Muscle layer of duodenum (tissue), 2 donors: ENCODE data around the gene RBBP8.
"Not testable (repeated sequence)": the region's sequence is repeated elsewhere in the genome, so short reads cannot be mapped to it uniquely, and the experiment has no call there.

ENCODE experiments used
- H3K27ac ChIP-seq: one replicate; pipeline ENCODE4 v1.7.0; 2013; ENCODE audit warnings: mild to moderate bottlenecking, low read length
- H3K27me3 ChIP-seq: one replicate; pipeline ENCODE4 v1.7.0; 2013; ENCODE audit warnings: low read depth, mild to moderate bottlenecking, control low read depth, low read length
- H3K36me3 ChIP-seq, 2 donors: one replicate each; pipeline ENCODE4 v1.7.0; 2013; ENCODE audit warnings: low read length in 2 of 2, control low read depth in 1 of 2, mild to moderate bottlenecking in 1 of 2; ENCODE audit not compliant: insufficient read depth in 2 of 2, control insufficient read depth in 1 of 2
- H3K4me1 ChIP-seq, 2 donors: one replicate each; pipeline ENCODE4 v1.7.0; 2013; ENCODE audit warnings: low read length in 2 of 2, mild to moderate bottlenecking in 2 of 2, control low read depth in 1 of 2, moderate library complexity in 1 of 2; ENCODE audit not compliant: insufficient read depth in 2 of 2, control insufficient read depth in 1 of 2
- H3K4me3 ChIP-seq, 2 donors: one replicate each; pipeline ENCODE4 v1.7.0; 2013; ENCODE audit warnings: low read length in 2 of 2, low read depth in 1 of 2, mild to moderate bottlenecking in 1 of 2
- H3K9me3 ChIP-seq, 2 donors: one replicate each; pipeline ENCODE4 v1.7.0; 2013; ENCODE audit warnings: low read length in 2 of 2, control low read depth in 1 of 2, mild to moderate bottlenecking in 1 of 2; ENCODE audit not compliant: control insufficient read depth in 1 of 2
- donor health status: healthy.

RBBP8 gene

GRCh38 chr18:22933206-22933965 is at the start of gene RBBP8:
RBBP8 (plus strand) TSS chr18:22933328; CDS start chr18:22936852, 3,524 bp downstream.
- Histone ChIP-seq H3K4me3 (peak within 1 kb of the TSS; percentile 73 to 92), H3K36me3 (no peaks in the 10 kb centered on the region), H3K27me3 (no peaks in the 10 kb centered on the region), H3K27ac (peak within 1 kb of the TSS; percentile 95), H3K9me3 (no peaks in the 10 kb centered on the region), H3K4me1 (peaks cover 0 to 7% of the 10 kb centered on the region in 2 donors)

GRCh38 chr18:22883827-22884226 is 49.3 kb upstream of the RBBP8 start:
- Histone ChIP-seq H3K27ac (no peak overlapping the region), H3K9me3 (no peaks in the 10 kb centered on the region), H3K4me3 (no peak overlapping the region), H3K27me3 (no peaks in the 10 kb centered on the region), H3K36me3 (no peaks in the 10 kb centered on the region), H3K4me1 (no peaks in the 10 kb centered on the region)

- not testable (repeated sequence) for H3K36me3 ChIP-seq, H3K27me3 ChIP-seq, H3K9me3 ChIP-seq, H3K27ac ChIP-seq, H3K4me3 ChIP-seq, H3K4me1 ChIP-seq
These were observed 47.4 kb upstream of the RBBP8 start for GRCh38 chr18:22885694-22886093.

GRCh38 chr18:22899421-22899820 is 33.7 kb upstream of the RBBP8 start:
- H3K27me3 ChIP-seq, result no peaks in the 10 kb centered on the region
- no peak overlapping the region for H3K27ac ChIP-seq
- H3K36me3 ChIP-seq, result no peaks in the 10 kb centered on the region
- no peaks in the 10 kb centered on the region for H3K4me1 ChIP-seq
- no peaks in the 10 kb centered on the region for H3K9me3 ChIP-seq
- no peak overlapping the region for H3K4me3 ChIP-seq

GRCh38 chr18:22900558-22901238 is 32.4 kb upstream of the RBBP8 start:
- H3K27ac ChIP-seq, result no peak overlapping the region
- H3K4me3 ChIP-seq, result no peak overlapping the region

GRCh38 chr18:22902093-22902492 is 31.0 kb upstream of the RBBP8 start:
- Histone ChIP-seq H3K27ac (no peak overlapping the region), H3K9me3 (no peaks in the 10 kb centered on the region), H3K36me3 (no peaks in the 10 kb centered on the region), H3K4me3 (no peak overlapping the region), H3K27me3 (no peaks in the 10 kb centered on the region), H3K4me1 (no peaks in the 10 kb centered on the region)

More at GRCh38 chr18:22900558-22901238, 32.4 kb upstream of the RBBP8 start:
- H3K36me3 ChIP-seq, result no peaks in the 10 kb centered on the region
- no peaks in the 10 kb centered on the region for H3K9me3 ChIP-seq
- no peaks in the 10 kb centered on the region for H3K4me1 ChIP-seq
- H3K27me3 ChIP-seq, result no peaks in the 10 kb centered on the region

- H3K9me3 ChIP-seq, H3K27ac ChIP-seq, H3K4me1 ChIP-seq, H3K36me3 ChIP-seq, H3K27me3 ChIP-seq, H3K4me3 ChIP-seq: not testable (repeated sequence)
These were observed 29.9 kb upstream of the RBBP8 start for GRCh38 chr18:22903248-22903647.

GRCh38 chr18:22912149-22912548 is 21.0 kb upstream of the RBBP8 start:
- no peaks in the 10 kb centered on the region for H3K36me3 ChIP-seq

GRCh38 chr18:22912835-22913234 is 20.3 kb upstream of the RBBP8 start:
- no peaks in the 10 kb centered on the region for H3K9me3 ChIP-seq
- H3K4me3 ChIP-seq, result no peak overlapping the region
- no peak overlapping the region for H3K27ac ChIP-seq
- no peaks in the 10 kb centered on the region for H3K27me3 ChIP-seq
- no peaks in the 10 kb centered on the region for H3K36me3 ChIP-seq
- no peaks in the 10 kb centered on the region for H3K4me1 ChIP-seq

More at GRCh38 chr18:22912149-22912548, 21.0 kb upstream of the RBBP8 start:
- Histone ChIP-seq H3K4me3 (no peak overlapping the region), H3K9me3 (no peaks in the 10 kb centered on the region), H3K27ac (no peak overlapping the region), H3K4me1 (no peaks in the 10 kb centered on the region), H3K27me3 (no peaks in the 10 kb centered on the region)

- Histone ChIP-seq H3K27me3 (no peaks in the 10 kb centered on the region), H3K27ac (no peak overlapping the region), H3K4me1 (no peaks in the 10 kb centered on the region)
These were observed 19.3 kb upstream of the RBBP8 start for GRCh38 chr18:22913861-22914260.

GRCh38 chr18:22914633-22915032 is 18.5 kb upstream of the RBBP8 start:
- Histone ChIP-seq H3K9me3 (no peaks in the 10 kb centered on the region), H3K4me1 (no peaks in the 10 kb centered on the region), H3K27ac (no peak overlapping the region), H3K27me3 (no peaks in the 10 kb centered on the region), H3K36me3 (no peaks in the 10 kb centered on the region), H3K4me3 (no peak overlapping the region)

More at GRCh38 chr18:22913861-22914260, 19.3 kb upstream of the RBBP8 start:
- Histone ChIP-seq H3K9me3 (no peaks in the 10 kb centered on the region), H3K4me3 (no peak overlapping the region), H3K36me3 (no peaks in the 10 kb centered on the region)
